Breast epithelium (tissue), 3 donors: Measurements from ENCODE around the gene LCN6.

Experiments used
- POLR2A ChIP-seq: fragments of 450-650 bp; IDR thresholded peaks from one replicate; pipeline ENCODE4 v1.6.1; 2016; ENCODE audit warnings: antibody characterized with exemption, mild to moderate bottlenecking, moderate library complexity
- POLR2AphosphoS5 ChIP-seq, 3 donors: sonication (generic); formaldehyde crosslinking; IDR thresholded peaks; one replicate each; pipeline ENCODE4 v1.6.1; 2017; ENCODE audit warnings: antibody characterized with exemption in 3 of 3
- TF ChIP-seq, protein P1 (sequence below), 3 donors: fragments of 450-650 bp; IDR thresholded peaks; one replicate each; pipeline ENCODE4 v1.5.1; 2016 to 2017; ENCODE audit warnings: antibody characterized with exemption in 3 of 3, mild to moderate bottlenecking in 3 of 3, moderate library complexity in 3 of 3

GRCh38 chr9:136732444-136733178, 15.7 kb downstream of the LCN6 start:
- no peak for TF ChIP-seq POLR2A
- TF ChIP-seq, protein P1, sequence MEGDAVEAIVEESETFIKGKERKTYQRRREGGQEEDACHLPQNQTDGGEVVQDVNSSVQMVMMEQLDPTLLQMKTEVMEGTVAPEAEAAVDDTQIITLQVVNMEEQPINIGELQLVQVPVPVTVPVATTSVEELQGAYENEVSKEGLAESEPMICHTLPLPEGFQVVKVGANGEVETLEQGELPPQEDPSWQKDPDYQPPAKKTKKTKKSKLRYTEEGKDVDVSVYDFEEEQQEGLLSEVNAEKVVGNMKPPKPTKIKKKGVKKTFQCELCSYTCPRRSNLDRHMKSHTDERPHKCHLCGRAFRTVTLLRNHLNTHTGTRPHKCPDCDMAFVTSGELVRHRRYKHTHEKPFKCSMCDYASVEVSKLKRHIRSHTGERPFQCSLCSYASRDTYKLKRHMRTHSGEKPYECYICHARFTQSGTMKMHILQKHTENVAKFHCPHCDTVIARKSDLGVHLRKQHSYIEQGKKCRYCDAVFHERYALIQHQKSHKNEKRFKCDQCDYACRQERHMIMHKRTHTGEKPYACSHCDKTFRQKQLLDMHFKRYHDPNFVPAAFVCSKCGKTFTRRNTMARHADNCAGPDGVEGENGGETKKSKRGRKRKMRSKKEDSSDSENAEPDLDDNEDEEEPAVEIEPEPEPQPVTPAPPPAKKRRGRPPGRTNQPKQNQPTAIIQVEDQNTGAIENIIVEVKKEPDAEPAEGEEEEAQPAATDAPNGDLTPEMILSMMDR (IDR thresholded peaks at IDR 0.05) = no peak
- no peak for TF ChIP-seq POLR2AphosphoS5 (IDR thresholded peaks at IDR 0.05)
